GM18951 (cell line): ENCODE data around the gene SLC17A5.

ENCODE experiments used
- POLR2A ChIP-seq: IDR thresholded peaks from 4 replicates; pipeline ENCODE4 v1.6.1; 2011; ENCODE audit warnings: mild to moderate bottlenecking; ENCODE audit not compliant: insufficient read length, insufficient read depth; ENCODE audit errors: extremely low read depth
- in situ Hi-C: fragments of 300-500 bp; cut with MboI; formaldehyde crosslinking; loops from one replicate; pipeline ENCODE4 v1.12.0; 2022; ENCODE audit warnings: low sequenced_read_pairs, mixed read lengths, inconsistent platforms; ENCODE audit not compliant: unreplicated experiment

SLC17A5 gene

GRCh38 chr6:73679009-73679408 lies 25.2 kb upstream of the SLC17A5 start:
- in situ Hi-C loops, result loop anchor here (5.0 kb wide), 1 partner anchor 53 kb away; no protein-coding TSS in a partner anchor

GRCh38 chr6:73675466-73676098 lies 21.8 kb upstream of the SLC17A5 start:
- TF ChIP-seq POLR2A, result no peak
- in situ Hi-C loops, result loop anchor here (5.0 kb wide), 1 partner anchor 57 kb away; no protein-coding TSS in a partner anchor

More at GRCh38 chr6:73679009-73679408, 25.2 kb upstream of the SLC17A5 start:
- TF ChIP-seq POLR2A, result no peak

GRCh38 chr6:73671911-73672685 lies 18.3 kb upstream of the SLC17A5 start:
- in situ Hi-C loops, result no loop called here
- no peak for TF ChIP-seq POLR2A

- in situ Hi-C loops, result no loop called here
- TF ChIP-seq POLR2A, result no peak
These were observed 15.2 kb upstream of the SLC17A5 start for GRCh38 chr6:73669005-73669404.

- in situ Hi-C loops, result no loop called here
- TF ChIP-seq POLR2A, result no peak
These were observed 14.0 kb upstream of the SLC17A5 start for GRCh38 chr6:73667798-73668197.

- no peak for TF ChIP-seq POLR2A
- in situ Hi-C loops, result no loop called here
These were observed 12.6 kb upstream of the SLC17A5 start for GRCh38 chr6:73666393-73666792.

GRCh38 chr6:73665686-73666319 lies 12.0 kb upstream of the SLC17A5 start:
- no peak for TF ChIP-seq POLR2A
- in situ Hi-C loops, result no loop called here

- TF ChIP-seq POLR2A, result no peak
- in situ Hi-C loops, result no loop called here
These were observed 10.9 kb upstream of the SLC17A5 start for GRCh38 chr6:73664701-73665100.

- no peak for TF ChIP-seq POLR2A
- in situ Hi-C loops, result no loop called here
These were observed 3.4 kb upstream of the SLC17A5 start for GRCh38 chr6:73657201-73657600.

GRCh38 chr6:73656531-73657145 lies 2.8 kb upstream of the SLC17A5 start:
- in situ Hi-C loops, result no loop called here
- no peak for TF ChIP-seq POLR2A

GRCh38 chr6:73655341-73655917 lies 1.6 kb upstream of the SLC17A5 start:
- in situ Hi-C loops, result no loop called here

GRCh38 chr6:73652637-73653570 lies 888 bp downstream of the SLC17A5 start:
- TF ChIP-seq POLR2A, result no peak
- in situ Hi-C loops, result no loop called here

More at GRCh38 chr6:73655341-73655917, 1.6 kb upstream of the SLC17A5 start:
- TF ChIP-seq POLR2A, result no peak
